ENCODE data around the gene GPR158. TPM values are rescaled to one million over a fixed set of nuclear protein-coding genes. Genes with fewer than 3 reads are reported as not detected.

Gene GPR158
- total RNA-seq, 1 experiment from 2014 or later = 2.9 TPM

DNA sequence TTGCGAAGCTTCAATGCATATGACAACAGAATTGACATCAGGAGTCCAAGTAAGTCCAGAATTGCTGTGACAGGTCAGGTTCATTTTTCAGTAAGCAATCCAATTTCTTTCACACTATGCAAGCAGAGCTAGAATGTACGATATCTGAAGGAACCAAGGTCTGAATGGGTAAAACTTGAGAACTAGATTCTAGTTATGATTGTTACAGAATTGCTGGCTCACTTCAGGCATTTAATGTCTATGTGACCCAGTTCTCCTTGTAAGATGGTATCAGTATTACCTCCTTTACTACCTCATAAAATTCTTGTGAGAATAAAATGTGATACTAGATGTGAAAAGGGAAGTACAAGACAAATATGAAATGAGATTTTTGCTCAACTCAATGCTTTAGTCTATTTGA, 159.6 kb downstream of the GPR158 start:
- no peaks in the 10 kb centered on the region for H3K79me2 ChIP-seq (ENCODE audit: insufficient read depth, low read length)
- no peaks in the 10 kb centered on the region for H3K9me3 ChIP-seq (ENCODE audit: control insufficient read depth in 1 of 2, insufficient read depth in 1 of 2, low read depth in 1 of 2, low read length in 2 of 2)
- no peak overlapping the region for H2AFZ ChIP-seq (ENCODE audit: low read depth, low read length, poor library complexity, severe bottlenecking)
- ChIA-PET RAD21 (ENCODE audit: low non-redundant PET in 1 of 2, low total read pairs in 2 of 2, uncharacterized antibody in 2 of 2, unreplicated experiment in 2 of 2) (no interaction called here), CTCF (no interaction called here), POLR2A (no interaction called here)
- H3K4me3 ChIP-seq (replicated peaks in 1 of 2; ENCODE audit: low read depth in 1 of 2, low read length in 2 of 2) = no peak overlapping the region
- H3K4me1 ChIP-seq (ENCODE audit: control insufficient read depth in 1 of 2, insufficient read depth in 2 of 2, low read length in 2 of 2) = no peaks in the 10 kb centered on the region
- intact Hi-C loops (cut with micrococcal nuclease) = no loop called here
- H3K4me2 ChIP-seq (ENCODE audit: low read length) = no peak overlapping the region
- no peaks in the 10 kb centered on the region for H4K20me1 ChIP-seq (ENCODE audit: insufficient read depth)
- H3K27ac ChIP-seq (ENCODE audit: low read depth, low read length) = no peak overlapping the region
- H3K9ac ChIP-seq (ENCODE audit: low read length) = no peak overlapping the region
- H3K27me3 ChIP-seq (ENCODE audit: insufficient read depth, low read length) = no peaks in the 10 kb centered on the region
- DNase-seq (ENCODE audit: low read depth, low spot score) (no peak), ATAC-seq (no peak)
- no peaks in the 10 kb centered on the region for H3K9me2 ChIP-seq (ENCODE audit: insufficient read depth)
- no TSS peak for BruUV-seq (replicated peaks)
- TF ChIP-seq ZNF274 (IDR thresholded peaks at IDR 0.05; ENCODE audit: low read depth, low read length) (no peak), POLR2A (IDR thresholded peaks at IDR 0.05; ENCODE audit: borderline replicate concordance, extremely low read depth, insufficient read depth, insufficient read length) (no peak), SP1 (IDR thresholded peaks at IDR 0.05; ENCODE audit: low read depth) (no peak), EZH2 (IDR thresholded peaks at IDR 0.05) (no peak), JUND (IDR thresholded peaks at IDR 0.05) (no peak), POLR2AphosphoS5 (IDR thresholded peaks at IDR 0.05; ENCODE audit: low read depth, low read length) (no peak), CEBPB (IDR thresholded peaks at IDR 0.05; ENCODE audit: low read depth) (no peak), MAX (IDR thresholded peaks at IDR 0.05) (no peak), FOSL1 (IDR thresholded peaks at IDR 0.05; ENCODE audit: low read depth) (no peak), EGR1 (IDR thresholded peaks at IDR 0.05; ENCODE audit: low read depth) (no peak)
- H3K36me3 ChIP-seq (ENCODE audit: control insufficient read depth in 1 of 2, insufficient read depth in 2 of 2, low read length in 2 of 2) = no peaks in the 10 kb centered on the region

DNA sequence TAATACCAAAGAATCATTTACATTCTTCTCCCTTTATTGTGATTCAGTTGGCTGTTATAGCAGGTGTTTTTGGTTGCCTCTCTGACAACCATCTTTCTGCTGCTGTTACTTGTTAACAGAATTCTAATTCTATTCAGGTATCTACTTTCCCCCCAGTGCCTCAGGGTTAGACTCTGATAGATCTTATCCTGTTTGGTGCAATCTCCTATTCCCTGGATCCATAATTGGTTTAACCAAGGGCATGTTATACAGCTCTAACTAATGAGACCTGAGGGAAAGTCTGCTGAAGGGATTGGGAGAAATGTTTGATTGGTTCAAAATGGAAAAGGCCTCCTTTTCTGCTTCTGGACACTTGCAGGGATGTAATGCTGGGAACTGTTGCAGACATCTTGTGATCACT, 161.5 kb downstream of the GPR158 start:
- no peaks in the 10 kb centered on the region for H3K27me3 ChIP-seq (ENCODE audit: insufficient read depth, low read length)
- POLR2A ChIA-PET = no interaction called here
- TF ChIP-seq, protein P1, sequence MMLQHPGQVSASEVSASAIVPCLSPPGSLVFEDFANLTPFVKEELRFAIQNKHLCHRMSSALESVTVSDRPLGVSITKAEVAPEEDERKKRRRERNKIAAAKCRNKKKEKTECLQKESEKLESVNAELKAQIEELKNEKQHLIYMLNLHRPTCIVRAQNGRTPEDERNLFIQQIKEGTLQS (IDR thresholded peaks at IDR 0.05) = no peak
- TF ChIP-seq JUND (IDR thresholded peaks at IDR 0.05) (no peak), EZH2 (IDR thresholded peaks at IDR 0.05) (no peak), EZH2phosphoT487 (IDR thresholded peaks at IDR 0.05; ENCODE audit: borderline replicate concordance) (no peak), SIN3A (IDR thresholded peaks at IDR 0.05; ENCODE audit: low read depth) (no peak), TCF7L2 (IDR thresholded peaks at IDR 0.05; ENCODE audit: borderline replicate concordance, extremely low read depth, insufficient read depth, insufficient read length) (no peak), FOSL1 (IDR thresholded peaks at IDR 0.05; ENCODE audit: low read depth) (no peak), SP1 (IDR thresholded peaks at IDR 0.05; ENCODE audit: low read depth) (no peak), EGR1 (IDR thresholded peaks at IDR 0.05; ENCODE audit: low read depth) (no peak), POLR2AphosphoS5 (IDR thresholded peaks at IDR 0.05; ENCODE audit: low read depth, low read length) (no peak), MAX (IDR thresholded peaks at IDR 0.05) (no peak), RAD21 (IDR thresholded peaks at IDR 0.05; ENCODE audit: low read depth) (no peak)
- TF ChIP-seq, protein P2, sequence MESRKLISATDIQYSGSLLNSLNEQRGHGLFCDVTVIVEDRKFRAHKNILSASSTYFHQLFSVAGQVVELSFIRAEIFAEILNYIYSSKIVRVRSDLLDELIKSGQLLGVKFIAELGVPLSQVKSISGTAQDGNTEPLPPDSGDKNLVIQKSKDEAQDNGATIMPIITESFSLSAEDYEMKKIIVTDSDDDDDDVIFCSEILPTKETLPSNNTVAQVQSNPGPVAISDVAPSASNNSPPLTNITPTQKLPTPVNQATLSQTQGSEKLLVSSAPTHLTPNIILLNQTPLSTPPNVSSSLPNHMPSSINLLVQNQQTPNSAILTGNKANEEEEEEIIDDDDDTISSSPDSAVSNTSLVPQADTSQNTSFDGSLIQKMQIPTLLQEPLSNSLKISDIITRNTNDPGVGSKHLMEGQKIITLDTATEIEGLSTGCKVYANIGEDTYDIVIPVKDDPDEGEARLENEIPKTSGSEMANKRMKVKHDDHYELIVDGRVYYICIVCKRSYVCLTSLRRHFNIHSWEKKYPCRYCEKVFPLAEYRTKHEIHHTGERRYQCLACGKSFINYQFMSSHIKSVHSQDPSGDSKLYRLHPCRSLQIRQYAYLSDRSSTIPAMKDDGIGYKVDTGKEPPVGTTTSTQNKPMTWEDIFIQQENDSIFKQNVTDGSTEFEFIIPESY (IDR thresholded peaks at IDR 0.05; ENCODE audit: extremely low read depth, insufficient replicate concordance, low read length) = no peak
- no peaks in the 10 kb centered on the region for H3K36me3 ChIP-seq (ENCODE audit: control insufficient read depth in 1 of 2, insufficient read depth in 2 of 2, low read length in 2 of 2)
- RAD21 ChIA-PET (ENCODE audit: low non-redundant PET in 1 of 2, low total read pairs in 2 of 2, uncharacterized antibody in 2 of 2, unreplicated experiment in 2 of 2) = no interaction called here
- intact Hi-C loops (cut with micrococcal nuclease) = no loop called here
- no peak overlapping the region for H2AFZ ChIP-seq (ENCODE audit: low read depth, low read length, poor library complexity, severe bottlenecking)
- CTCF ChIA-PET = no interaction called here
- no peak overlapping the region for H3K4me2 ChIP-seq (ENCODE audit: low read length)
- H3K27ac ChIP-seq (ENCODE audit: low read depth, low read length) = no peak overlapping the region
- ATAC-seq (no peak), DNase-seq (ENCODE audit: low read depth, low spot score) (no peak)
- H3K9me3 ChIP-seq (ENCODE audit: control insufficient read depth in 1 of 2, insufficient read depth in 1 of 2, low read depth in 1 of 2, low read length in 2 of 2) = no peaks in the 10 kb centered on the region
- BruUV-seq (replicated peaks) = no TSS peak
- H3K4me3 ChIP-seq (replicated peaks in 1 of 2; ENCODE audit: low read depth in 1 of 2, low read length in 2 of 2) = no peak overlapping the region
- H3K9ac ChIP-seq (ENCODE audit: low read length) = no peak overlapping the region
- H3K9me2 ChIP-seq (ENCODE audit: insufficient read depth) = no peaks in the 10 kb centered on the region
- no peaks in the 10 kb centered on the region for H4K20me1 ChIP-seq (ENCODE audit: insufficient read depth)
- H3K79me2 ChIP-seq (ENCODE audit: insufficient read depth, low read length) = no peaks in the 10 kb centered on the region
- H3K4me1 ChIP-seq (ENCODE audit: control insufficient read depth in 1 of 2, insufficient read depth in 2 of 2, low read length in 2 of 2) = no peaks in the 10 kb centered on the region
